Measurements from ENCODE around the gene WFS1.

Gene WFS1

GRCh38 chr4:6229095-6229494 lies 40.6 kb upstream of the WFS1 start:
- DNase-seq (ENCODE audit: low read depth in 1 of 2, low spot score in 1 of 2): no peak
- in situ Hi-C loops (cut with HindIII; ENCODE audit: low pct_unique_long_range_greater_than_20kb, low sequenced_read_pairs): no loop called here
- no peak for TF ChIP-seq JUND (IDR thresholded peaks at IDR 0.05; ENCODE audit: low read depth)

DNA sequence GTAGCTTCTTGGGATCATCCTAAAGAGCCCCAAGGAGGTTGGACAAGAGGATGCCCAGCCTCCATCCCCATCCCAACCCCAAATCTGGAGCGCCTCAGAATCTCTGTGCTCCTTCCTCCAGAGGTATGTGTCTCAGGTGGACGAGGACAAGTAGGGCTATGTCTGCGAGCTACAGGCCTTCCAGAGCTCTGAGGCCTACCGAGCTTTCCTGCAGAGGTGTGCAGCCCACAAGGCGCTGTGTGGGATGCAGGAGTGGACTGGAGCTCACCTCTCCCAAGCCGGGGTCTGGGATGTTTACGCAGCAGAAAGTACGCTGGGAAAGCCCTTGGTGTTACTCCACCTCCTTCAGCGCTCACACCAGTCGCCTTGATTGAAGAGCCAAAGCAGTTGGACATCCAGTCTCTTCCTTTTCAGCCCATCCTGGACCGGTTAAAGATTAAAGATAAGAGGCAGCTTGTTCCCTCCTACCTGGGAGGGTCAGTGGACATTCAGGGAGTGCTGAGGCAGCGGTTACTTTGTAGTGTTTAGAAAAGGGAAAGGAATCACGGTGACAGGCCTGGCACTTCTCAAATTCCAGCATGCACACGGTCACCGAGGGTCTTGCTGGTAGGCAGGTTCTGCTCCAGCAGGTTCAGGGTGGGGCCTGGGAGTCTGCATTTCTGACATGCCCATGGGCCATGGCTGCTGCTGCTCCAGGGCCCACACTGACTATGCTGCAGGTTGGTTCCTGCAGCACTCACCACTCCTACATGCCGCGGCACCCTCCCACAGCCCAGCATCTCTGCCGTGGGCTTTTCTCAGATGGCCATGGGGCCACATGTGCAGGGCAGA lies 39.8 kb upstream of the WFS1 start:
- in situ Hi-C loops (cut with HindIII; ENCODE audit: low pct_unique_long_range_greater_than_20kb, low sequenced_read_pairs): no loop called here

DNA sequence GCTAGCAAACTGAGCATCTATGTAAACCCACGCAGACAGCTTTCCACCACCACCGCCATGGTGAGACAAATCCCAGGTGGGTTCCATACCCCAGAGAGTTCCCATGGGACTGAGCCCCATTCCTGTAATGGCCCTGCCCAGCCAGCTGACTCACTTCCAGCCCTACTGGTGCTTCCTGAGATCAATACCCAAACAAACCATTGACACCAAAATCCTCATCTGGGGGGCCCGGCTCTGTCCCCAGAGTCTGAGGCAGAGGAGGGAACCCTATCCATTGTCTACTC lies 39.2 kb upstream of the WFS1 start:
- in situ Hi-C loops (cut with HindIII; ENCODE audit: low pct_unique_long_range_greater_than_20kb, low sequenced_read_pairs): no loop called here
- DNase-seq (ENCODE audit: low read depth in 1 of 2, low spot score in 1 of 2): no peak
- no peak for TF ChIP-seq JUND (IDR thresholded peaks at IDR 0.05; ENCODE audit: low read depth)

More for the DNA sequence above, 39.8 kb upstream of the WFS1 start:
- no peak for DNase-seq (ENCODE audit: low read depth in 1 of 2, low spot score in 1 of 2)
- TF ChIP-seq JUND (IDR thresholded peaks at IDR 0.05; ENCODE audit: low read depth): no peak

GRCh38 chr4:6230827-6231662 lies 38.6 kb upstream of the WFS1 start:
- no peak for TF ChIP-seq JUND (IDR thresholded peaks at IDR 0.05; ENCODE audit: low read depth)
- in situ Hi-C loops (cut with HindIII; ENCODE audit: low pct_unique_long_range_greater_than_20kb, low sequenced_read_pairs): no loop called here
- DNase-seq (ENCODE audit: low read depth in 1 of 2, low spot score in 1 of 2): no peak

DNA sequence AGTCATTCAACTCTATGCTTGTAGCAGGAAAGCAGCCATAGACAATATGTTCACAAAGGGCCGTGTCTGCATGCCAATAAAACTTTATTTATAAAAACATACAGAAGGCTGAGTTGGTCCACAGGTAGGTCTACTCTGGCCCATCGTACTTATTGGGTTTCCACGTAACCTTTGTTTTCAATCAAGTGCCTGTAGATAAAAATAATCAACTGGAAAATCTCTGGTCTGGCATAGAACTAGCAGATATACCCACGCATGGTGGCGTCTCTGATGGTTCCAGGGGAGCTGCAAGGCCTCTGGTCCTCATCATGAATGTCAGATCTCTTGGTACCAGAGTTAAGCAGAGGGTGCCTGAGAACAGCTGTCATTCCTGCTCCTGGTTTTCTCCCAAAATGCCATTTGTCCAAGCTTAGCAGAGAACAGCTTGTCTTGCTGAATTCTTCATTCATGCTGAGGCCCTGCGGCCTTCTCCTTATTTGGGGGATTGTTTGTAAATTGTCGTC lies 37.9 kb upstream of the WFS1 start:
- no peak for DNase-seq (ENCODE audit: low read depth in 1 of 2, low spot score in 1 of 2)
- in situ Hi-C loops (cut with HindIII; ENCODE audit: low pct_unique_long_range_greater_than_20kb, low sequenced_read_pairs): no loop called here
- no peak for TF ChIP-seq JUND (IDR thresholded peaks at IDR 0.05; ENCODE audit: low read depth)

GRCh38 chr4:6232836-6233785 lies 36.5 kb upstream of the WFS1 start:
- TF ChIP-seq JUND (IDR thresholded peaks at IDR 0.05; ENCODE audit: low read depth): no peak
- in situ Hi-C loops (cut with HindIII; ENCODE audit: low pct_unique_long_range_greater_than_20kb, low sequenced_read_pairs): no loop called here
- DNase-seq (ENCODE audit: low read depth in 1 of 2, low spot score in 1 of 2): no peak

- no peak for DNase-seq (ENCODE audit: low read depth in 1 of 2, low spot score in 1 of 2)
- in situ Hi-C loops (cut with HindIII; ENCODE audit: low pct_unique_long_range_greater_than_20kb, low sequenced_read_pairs): no loop called here
- TF ChIP-seq JUND (IDR thresholded peaks at IDR 0.05; ENCODE audit: low read depth): no peak
These were observed 35.7 kb upstream of the WFS1 start for GRCh38 chr4:6233929-6234328.

DNA sequence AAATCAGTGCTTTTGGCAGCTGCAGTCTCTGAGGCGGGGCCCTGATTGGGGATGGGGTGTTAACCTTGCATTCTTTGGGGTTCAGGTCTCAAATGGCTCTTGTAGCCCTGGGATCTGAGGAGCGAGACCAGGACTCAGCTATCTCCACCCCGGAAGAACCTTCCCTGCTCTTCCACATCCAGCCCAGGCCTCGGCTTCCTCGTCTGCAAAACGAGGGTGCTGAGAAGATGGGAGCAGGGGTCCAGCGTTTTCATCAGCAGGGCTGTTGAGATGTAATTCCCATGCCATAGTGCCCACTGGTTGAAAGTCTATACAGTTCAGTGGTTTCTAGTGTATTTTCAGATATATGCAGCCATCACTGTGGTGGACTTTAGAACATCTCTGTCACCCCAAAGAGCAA lies 34.6 kb upstream of the WFS1 start:
- in situ Hi-C loops (cut with HindIII; ENCODE audit: low pct_unique_long_range_greater_than_20kb, low sequenced_read_pairs): no loop called here
- TF ChIP-seq JUND (IDR thresholded peaks at IDR 0.05; ENCODE audit: low read depth): no peak
- no peak for DNase-seq (ENCODE audit: low read depth in 1 of 2, low spot score in 1 of 2)

DNA sequence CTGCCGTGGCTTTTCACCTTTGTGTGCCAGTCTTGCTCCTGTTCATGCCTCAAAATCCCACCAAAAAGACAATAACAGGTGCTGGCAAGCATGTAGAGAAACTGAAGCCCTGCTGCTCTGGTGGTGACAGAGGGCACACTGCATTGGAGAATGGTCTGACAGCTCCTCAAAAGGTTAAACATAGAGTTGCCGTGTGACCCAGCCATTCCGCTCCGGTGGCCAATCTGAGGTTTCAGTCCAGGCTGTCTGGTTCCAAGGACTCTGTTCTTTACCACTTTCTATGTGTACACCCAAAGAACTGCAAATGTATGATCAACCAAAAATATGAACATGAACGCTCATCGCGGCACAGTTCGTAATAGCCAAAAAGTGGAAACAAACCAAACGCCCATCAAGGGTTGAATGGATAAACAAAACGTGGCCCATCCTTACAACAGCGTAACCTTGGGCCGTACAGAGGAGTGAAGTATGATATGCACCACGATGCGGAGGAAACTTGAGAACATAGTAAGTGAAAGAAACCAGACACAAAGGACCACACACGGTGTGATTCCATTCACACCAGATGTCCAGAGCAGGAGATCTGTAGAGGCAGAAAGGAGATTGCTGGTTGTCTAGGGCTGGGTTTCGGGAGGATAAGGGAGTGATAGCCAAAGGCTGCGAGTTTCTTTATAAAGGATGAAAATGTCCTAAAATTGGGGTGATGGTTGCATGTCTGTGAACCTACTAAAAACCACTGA lies 33.6 kb upstream of the WFS1 start:
- in situ Hi-C loops (cut with HindIII; ENCODE audit: low pct_unique_long_range_greater_than_20kb, low sequenced_read_pairs): no loop called here
- DNase-seq (ENCODE audit: low read depth in 1 of 2, low spot score in 1 of 2): no peak
- no peak for TF ChIP-seq JUND (IDR thresholded peaks at IDR 0.05; ENCODE audit: low read depth)

DNA sequence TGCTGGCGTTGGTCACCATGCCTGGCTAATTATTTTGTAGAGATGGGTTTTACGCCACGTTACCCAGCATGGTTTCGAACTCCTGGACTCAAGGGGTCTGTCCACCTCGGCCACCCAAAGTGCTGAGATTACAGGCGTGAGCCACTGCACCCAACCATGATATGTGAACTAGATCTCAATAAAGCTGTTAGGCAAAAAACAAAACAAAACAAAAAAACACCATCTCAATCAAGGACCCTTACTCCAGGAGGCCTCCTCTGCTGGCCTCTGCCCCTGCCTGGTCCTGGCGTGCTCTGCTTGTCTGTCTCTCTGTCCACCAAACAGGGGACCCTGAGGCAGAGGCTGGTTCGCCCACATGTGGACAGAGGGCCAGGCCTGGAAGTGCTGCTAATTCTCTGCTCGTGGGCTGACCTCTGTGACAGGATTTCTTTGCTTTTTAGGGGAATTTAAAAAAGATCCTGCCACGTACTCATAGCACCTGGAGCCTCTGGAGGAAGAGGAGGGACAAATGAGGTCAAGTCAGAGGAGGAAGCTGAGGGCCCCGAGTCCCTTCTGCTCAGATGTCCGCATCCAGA lies 32.7 kb upstream of the WFS1 start:
- in situ Hi-C loops (cut with HindIII; ENCODE audit: low pct_unique_long_range_greater_than_20kb, low sequenced_read_pairs): no loop called here
- no peak for DNase-seq (ENCODE audit: low read depth in 1 of 2, low spot score in 1 of 2)
- TF ChIP-seq JUND (IDR thresholded peaks at IDR 0.05; ENCODE audit: low read depth): no peak

GRCh38 chr4:6239486-6239885 lies 30.2 kb upstream of the WFS1 start:
- TF ChIP-seq JUND (IDR thresholded peaks at IDR 0.05; ENCODE audit: low read depth): no peak
- no peak for DNase-seq (ENCODE audit: low read depth in 1 of 2, low spot score in 1 of 2)
- in situ Hi-C loops (cut with HindIII; ENCODE audit: low pct_unique_long_range_greater_than_20kb, low sequenced_read_pairs): no loop called here

All from T47D (cell line).